ENCODE results near the gene MAEA. TPM values are rescaled to one million over a fixed set of nuclear protein-coding genes. Genes with fewer than 3 reads are reported as not detected.

MAEA gene
- total RNA-seq, 1 donor from 2014 or later: 38.2 TPM

- peaks cover 47% of the 10 kb centered on the region for H3F3A ChIP-seq (ENCODE audit: low read depth)
- Mint-ChIP-seq H3K36me3 (peaks cover 30% of the 10 kb centered on the region), H3K27me3 (ENCODE audit: insufficient read depth, low read depth) (peaks cover 9% of the 10 kb centered on the region), H3K4me3 (peak overlapping the region; percentile 92), H3K27ac (peak overlapping the region; percentile 89), H3K9me3 (peaks cover 3% of the 10 kb centered on the region), H3K4me1 (peaks cover 27% of the 10 kb centered on the region)
- H3K4me3 ChIP-seq: peak overlapping the region; percentile 84
- no peaks in the 10 kb centered on the region for H3K9me3 ChIP-seq (ENCODE audit: low read depth)
- H3K4me1 ChIP-seq: peaks cover 7% of the 10 kb centered on the region
- peaks cover 31% of the 10 kb centered on the region for H3K79me2 ChIP-seq (ENCODE audit: low read depth)
- H3K27me3 ChIP-seq: no peaks in the 10 kb centered on the region
- peak overlapping the region; percentile 97 for H3K4me2 ChIP-seq
- TF ChIP-seq EZH2phosphoT487 (IDR thresholded peaks at IDR 0.05) (no peak), EZH2 (IDR thresholded peaks at IDR 0.05) (no peak)
- peak overlapping the region; percentile 62 for H2AFZ ChIP-seq (replicated peaks)
- peak overlapping the region; percentile 34 for H3K9ac ChIP-seq
- no peaks in the 10 kb centered on the region for H4K20me1 ChIP-seq (ENCODE audit: low read depth)
- no peaks in the 10 kb centered on the region for H3K36me3 ChIP-seq
- DNase-seq (ENCODE audit: low spot score): peak; percentile 85
- peak overlapping the region; percentile 64 for H3K27ac ChIP-seq
Observed at GRCh38 chr4:1345903-1346780, 56.5 kb downstream of the MAEA start.

GRCh38 chr4:1346781-1347409, 57.2 kb downstream of the MAEA start, which contains the start of gene UVSSA:
Gene UVSSA (plus strand): TSS chr4:1347208. CDS start chr4:1348092, 884 bp downstream.
- Mint-ChIP-seq H3K27me3 (ENCODE audit: insufficient read depth, low read depth) (peaks cover 6% of the 10 kb centered on the region), H3K27ac (peak within 1 kb of the TSS; percentile 33), H3K36me3 (peaks cover 26% of the 10 kb centered on the region), H3K9me3 (peaks cover 3% of the 10 kb centered on the region), H3K4me3 (peak within 1 kb of the TSS; percentile 92), H3K4me1 (peaks cover 31% of the 10 kb centered on the region)
- Histone ChIP-seq H3F3A (ENCODE audit: low read depth) (peaks cover 47% of the 10 kb centered on the region), H3K9me3 (ENCODE audit: low read depth) (no peaks in the 10 kb centered on the region), H3K79me2 (ENCODE audit: low read depth) (peaks cover 31% of the 10 kb centered on the region), H3K4me1 (peaks cover 7% of the 10 kb centered on the region), H3K9ac (peak within 1 kb of the TSS; percentile 90), H3K27ac (peak within 1 kb of the TSS; percentile 92), H3K36me3 (no peaks in the 10 kb centered on the region), H2AFZ (replicated peaks) (peak within 1 kb of the TSS; percentile 62), H3K27me3 (no peaks in the 10 kb centered on the region), H3K4me3 (peak within 1 kb of the TSS; percentile 93), H4K20me1 (ENCODE audit: low read depth) (peaks cover under 1% of the 10 kb centered on the region), H3K4me2 (peak within 1 kb of the TSS; percentile 99)
- no peak for TF ChIP-seq EZH2phosphoT487 (IDR thresholded peaks at IDR 0.05)
- peak; percentile 100 for DNase-seq (ENCODE audit: low spot score)

GRCh38 chr4:1347410-1347864, 57.7 kb downstream of the MAEA start:
- TF ChIP-seq EZH2 (IDR thresholded peaks at IDR 0.05) (no peak), EZH2phosphoT487 (IDR thresholded peaks at IDR 0.05) (no peak), CTCF (IDR thresholded peaks at IDR 0.05) (peak; percentile 9)
- Histone ChIP-seq H3K36me3 (no peaks in the 10 kb centered on the region), H3K4me2 (peak overlapping the region; percentile 99), H3F3A (ENCODE audit: low read depth) (peaks cover 47% of the 10 kb centered on the region), H3K4me3 (peak overlapping the region; percentile 93), H3K27ac (peak overlapping the region; percentile 92), H3K79me2 (ENCODE audit: low read depth) (peaks cover 31% of the 10 kb centered on the region), H3K9me3 (ENCODE audit: low read depth) (no peaks in the 10 kb centered on the region), H3K4me1 (peaks cover 7% of the 10 kb centered on the region), H3K9ac (peak overlapping the region; percentile 90), H4K20me1 (ENCODE audit: low read depth) (peaks cover 6% of the 10 kb centered on the region), H2AFZ (replicated peaks) (peak overlapping the region; percentile 26), H3K27me3 (no peaks in the 10 kb centered on the region)
- H3K9me3 Mint-ChIP-seq: peaks cover 3% of the 10 kb centered on the region
- no peak for DNase-seq (ENCODE audit: low spot score)
- H3K27ac Mint-ChIP-seq: no peak overlapping the region
- peak overlapping the region; percentile 92 for H3K4me3 Mint-ChIP-seq
- peaks cover 22% of the 10 kb centered on the region for H3K36me3 Mint-ChIP-seq
- peaks cover 3% of the 10 kb centered on the region for H3K27me3 Mint-ChIP-seq (ENCODE audit: insufficient read depth, low read depth)
- H3K4me1 Mint-ChIP-seq: peaks cover 31% of the 10 kb centered on the region

GRCh38 chr4:1348014-1348513, 58.4 kb downstream of the MAEA start:
- Histone ChIP-seq H3K4me2 (peak overlapping the region; percentile 99), H3F3A (ENCODE audit: low read depth) (peaks cover 42% of the 10 kb centered on the region), H3K9me3 (ENCODE audit: low read depth) (no peaks in the 10 kb centered on the region), H3K9ac (peak overlapping the region; percentile 90), H3K4me1 (peaks cover 7% of the 10 kb centered on the region), H3K27me3 (no peaks in the 10 kb centered on the region), H2AFZ (replicated peaks) (peak overlapping the region; percentile 26), H3K4me3 (peak overlapping the region; percentile 93), H3K27ac (peak overlapping the region; percentile 92), H3K79me2 (ENCODE audit: low read depth) (peaks cover 31% of the 10 kb centered on the region), H3K36me3 (no peaks in the 10 kb centered on the region), H4K20me1 (ENCODE audit: low read depth) (peaks cover 9% of the 10 kb centered on the region)
- peaks cover 3% of the 10 kb centered on the region for H3K27me3 Mint-ChIP-seq (ENCODE audit: insufficient read depth, low read depth)
- H3K36me3 Mint-ChIP-seq: peaks cover 19% of the 10 kb centered on the region
- no peak for TF ChIP-seq CTCF (IDR thresholded peaks at IDR 0.05)
- TF ChIP-seq EZH2 (IDR thresholded peaks at IDR 0.05): no peak
- TF ChIP-seq EZH2phosphoT487 (IDR thresholded peaks at IDR 0.05): no peak
- DNase-seq (ENCODE audit: low spot score): no peak
- H3K27ac Mint-ChIP-seq: no peak overlapping the region
- H3K9me3 Mint-ChIP-seq: peaks cover 3% of the 10 kb centered on the region
- H3K4me1 Mint-ChIP-seq: peaks cover 32% of the 10 kb centered on the region
- peak overlapping the region; percentile 92 for H3K4me3 Mint-ChIP-seq
